ENCODE results near the gene CUX1.
A peak's percentile ranks its signal among the peaks of the same experiment; 100 is the strongest.

Gene CUX1

GRCh38 chr7:101937717-101938514 lies 120.5 kb downstream of the CUX1 start:
- DNase-seq (ENCODE audit: low spot score): no peak

- no peak for DNase-seq (ENCODE audit: low spot score)
Observed at GRCh38 chr7:101939136-101939695, 121.8 kb downstream of the CUX1 start.

GRCh38 chr7:101940151-101940550 lies 122.7 kb downstream of the CUX1 start:
- DNase-seq (ENCODE audit: low spot score): no peak

GRCh38 chr7:101940830-101941229 lies 123.4 kb downstream of the CUX1 start:
- DNase-seq (ENCODE audit: low spot score): peak; percentile 40

GRCh38 chr7:101941481-101942383 lies 124.3 kb downstream of the CUX1 start:
- DNase-seq (ENCODE audit: low spot score): peak; percentile 81

GRCh38 chr7:101942603-101943210 lies 125.3 kb downstream of the CUX1 start:
- no peak for DNase-seq (ENCODE audit: low spot score)

- no peak for DNase-seq (ENCODE audit: low spot score)
Observed at GRCh38 chr7:101943306-101943705, 125.9 kb downstream of the CUX1 start.

GRCh38 chr7:101943889-101944600 lies 126.6 kb downstream of the CUX1 start:
- DNase-seq (ENCODE audit: low spot score): peak; percentile 61

GRCh38 chr7:101944611-101945010 lies 127.2 kb downstream of the CUX1 start:
- no peak for DNase-seq (ENCODE audit: low spot score)

GRCh38 chr7:101945034-101945758 lies 127.8 kb downstream of the CUX1 start:
- DNase-seq (ENCODE audit: low spot score): no peak

GRCh38 chr7:101947899-101948298 lies 130.5 kb downstream of the CUX1 start:
- DNase-seq (ENCODE audit: low spot score): no peak

- DNase-seq (ENCODE audit: low spot score): no peak
Observed at GRCh38 chr7:101948650-101949049, 131.2 kb downstream of the CUX1 start.

- peak; percentile 67 for DNase-seq (ENCODE audit: low spot score)
Observed at GRCh38 chr7:101950450-101951119, 133.2 kb downstream of the CUX1 start.

GRCh38 chr7:101951757-101952156 lies 134.3 kb downstream of the CUX1 start:
- no peak for DNase-seq (ENCODE audit: low spot score)

- peak; percentile 74 for DNase-seq (ENCODE audit: low spot score)
Observed at GRCh38 chr7:101952355-101953247, 135.2 kb downstream of the CUX1 start.

- no peak for DNase-seq (ENCODE audit: low spot score)
Observed at GRCh38 chr7:101953248-101953819, 135.9 kb downstream of the CUX1 start.

- no peak for DNase-seq (ENCODE audit: low spot score)
Observed at GRCh38 chr7:101954499-101954898, 137.1 kb downstream of the CUX1 start.

- DNase-seq (ENCODE audit: low spot score): no peak
Observed at GRCh38 chr7:101956130-101956529, 138.7 kb downstream of the CUX1 start.
